ENCODE results near the gene ZNHIT1.

DNA sequence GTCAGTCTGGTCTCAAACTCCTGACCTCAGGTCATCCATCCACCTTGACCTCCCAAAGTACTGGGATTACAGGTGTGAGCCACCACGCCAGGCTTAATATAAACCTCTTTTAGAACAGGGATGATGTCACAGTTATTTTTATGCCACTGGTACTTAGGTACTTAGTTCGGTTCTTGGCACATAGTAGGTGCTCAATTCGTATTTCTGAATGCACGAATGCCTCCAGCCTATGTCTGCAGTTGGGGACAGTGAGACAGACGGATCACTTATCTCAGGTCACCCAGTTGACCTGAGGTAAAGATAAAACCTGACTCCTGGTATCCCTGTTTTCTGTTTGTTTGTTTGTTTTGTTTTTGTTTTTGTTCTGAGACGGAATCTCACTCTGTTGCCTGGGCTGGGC is 31.8 kb upstream of the ZNHIT1 start:
- TF ChIP-seq CTCF (IDR thresholded peaks at IDR 0.05): no peak
- TF ChIP-seq POLR2A (IDR thresholded peaks at IDR 0.05): no peak

Measured in testis (tissue), 2 donors.